NOMO-1 treated with dmso at 0.1 percent for 144 hours (cell line): ENCODE results near the gene MORN3.
"Not testable (repeated sequence)": the region's sequence is repeated elsewhere in the genome, so short reads cannot be mapped to it uniquely, and the experiment has no call there.

Source experiments
- DNase-seq: peaks from one replicate; lab custom pipeline; 2025; ENCODE audit not compliant: unreplicated experiment; lab: John Stamatoyannopoulos, UW

The MORN3 gene

GRCh38 chr12:121641343-121641630 is 28.2 kb downstream of the MORN3 start:
- no peak for DNase-seq

GRCh38 chr12:121638298-121639202 is 30.9 kb downstream of the MORN3 start:
- no peak for DNase-seq

GRCh38 chr12:121637231-121637914 is 32.1 kb downstream of the MORN3 start:
- no peak for DNase-seq

GRCh38 chr12:121634836-121635235 is 34.6 kb downstream of the MORN3 start:
- no peak for DNase-seq

GRCh38 chr12:121633833-121634196 is 35.6 kb downstream of the MORN3 start:
- not testable (repeated sequence) for DNase-seq

- no peak for DNase-seq
Observed at GRCh38 chr12:121632069-121632970, 37.1 kb downstream of the MORN3 start.

GRCh38 chr12:121630791-121631355 is 38.6 kb downstream of the MORN3 start:
- DNase-seq = no peak

GRCh38 chr12:121628536-121628935 is 40.9 kb downstream of the MORN3 start:
- DNase-seq = no peak

- DNase-seq = no peak
Observed at GRCh38 chr12:121628037-121628436, 41.4 kb downstream of the MORN3 start.

GRCh38 chr12:121626853-121627640 is 42.4 kb downstream of the MORN3 start:
- peak; percentile 56 for DNase-seq

- DNase-seq = peak; percentile 88
Observed at GRCh38 chr12:121626087-121626852, 43.2 kb downstream of the MORN3 start, which contains the start of gene ORAI1. Gene ORAI1, plus strand, starts transcription at chr12:121626530.

- DNase-seq = no peak
Observed at GRCh38 chr12:121620333-121620891, 49.0 kb downstream of the MORN3 start.

- DNase-seq = no peak
Observed at GRCh38 chr12:121618659-121619233, 50.7 kb downstream of the MORN3 start.

GRCh38 chr12:121614872-121615467 is 54.5 kb downstream of the MORN3 start:
- DNase-seq = no peak

- no peak for DNase-seq
Observed at GRCh38 chr12:121613462-121613861, 56.0 kb downstream of the MORN3 start.

GRCh38 chr12:121611306-121611705 is 58.1 kb downstream of the MORN3 start:
- no peak for DNase-seq

- no peak for DNase-seq
Observed at GRCh38 chr12:121610239-121611149, 59.0 kb downstream of the MORN3 start.
